ENCODE measurements around the gene C1orf50.
"Not testable (repeated sequence)": the region's sequence is repeated elsewhere in the genome, so short reads cannot be mapped to it uniquely, and the experiment has no call there.

The C1orf50 gene

GRCh38 chr1:42807056-42807668 lies 40.1 kb downstream of the C1orf50 start:
- DNase-seq = no peak

DNA sequence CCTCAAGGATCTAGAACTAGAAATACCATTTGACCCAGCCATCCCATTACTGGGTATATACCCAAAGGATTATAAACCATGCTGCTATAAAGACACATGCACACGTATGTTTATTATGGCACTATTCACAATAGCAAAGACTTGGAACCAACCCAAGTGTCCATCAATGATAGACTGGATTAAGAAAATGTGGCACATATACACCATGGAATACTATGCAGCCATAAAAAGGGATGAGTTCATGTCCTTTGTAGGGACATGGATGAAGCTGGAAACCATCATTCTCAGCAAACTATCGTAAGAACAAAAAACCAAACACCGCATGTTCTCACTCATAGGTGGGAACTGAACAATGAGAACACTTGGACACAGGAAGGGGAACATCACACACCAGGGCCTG lies 47.8 kb downstream of the C1orf50 start:
- DNase-seq = not testable (repeated sequence)

DNA sequence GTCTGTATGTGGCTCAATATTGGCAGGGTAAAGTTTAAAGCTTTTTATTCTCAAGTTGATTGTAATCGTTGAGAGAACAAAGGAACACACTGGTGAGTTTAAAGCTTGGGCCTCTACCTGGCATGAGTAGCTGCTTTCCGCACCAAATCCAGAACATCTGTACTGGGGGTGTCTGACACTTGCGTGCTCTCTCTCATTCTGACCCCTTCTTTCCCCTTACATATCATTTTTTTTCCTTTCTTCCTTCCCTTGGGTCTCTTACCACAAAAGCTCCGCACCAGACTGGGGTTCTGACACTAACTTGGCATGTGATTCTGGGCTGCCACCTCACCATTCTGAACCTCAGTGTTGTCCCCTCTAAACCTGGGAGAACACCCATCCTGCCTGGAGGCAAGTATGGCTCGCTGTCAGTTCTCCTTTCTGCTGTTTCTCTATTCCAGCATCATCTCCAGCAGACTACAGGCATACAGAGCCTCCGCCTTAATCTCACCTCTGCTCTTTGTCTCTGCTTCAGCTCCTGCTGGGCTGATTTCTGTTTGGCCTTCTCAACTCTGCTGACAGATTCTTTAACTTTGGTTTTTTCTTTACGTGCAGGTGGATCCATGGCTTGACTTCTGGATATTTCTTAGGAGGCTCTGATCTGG lies 49.0 kb downstream of the C1orf50 start:
- DNase-seq = peak; percentile 13

GRCh38 chr1:42816585-42817439 lies 49.8 kb downstream of the C1orf50 start, which contains the start of the genes ERMAP and SVBP:
Gene ERMAP, plus strand, starts transcription at chr1:42817122. Its CDS starts 13,327 bp downstream, at chr1:42830449.
Gene SVBP, minus strand, starts transcription at chr1:42817397. Its CDS starts 853 bp downstream, at chr1:42816544.
- DNase-seq = peak; percentile 95

- DNase-seq = no peak
Observed at GRCh38 chr1:42817440-42817767, 50.4 kb downstream of the C1orf50 start.

DNA sequence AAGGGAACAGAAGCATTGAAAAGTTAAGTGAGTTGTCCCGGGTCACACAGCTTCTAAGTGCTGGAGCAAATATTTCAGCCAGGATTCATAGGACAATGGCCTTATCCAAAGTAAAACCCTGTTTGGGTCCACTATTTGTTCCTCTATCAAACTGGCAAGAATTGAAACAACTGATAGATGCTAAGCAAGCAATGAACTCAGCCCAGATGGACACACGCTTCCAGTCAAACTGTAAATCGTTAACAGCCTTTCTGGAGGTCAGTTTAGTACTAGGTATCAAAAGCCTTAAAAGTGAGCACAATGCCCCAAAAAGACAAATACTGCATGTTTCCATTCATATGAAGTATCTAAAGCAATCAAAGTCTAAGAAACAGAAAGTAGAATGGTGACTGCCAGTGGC lies 50.9 kb downstream of the C1orf50 start:
- no peak for DNase-seq

DNA sequence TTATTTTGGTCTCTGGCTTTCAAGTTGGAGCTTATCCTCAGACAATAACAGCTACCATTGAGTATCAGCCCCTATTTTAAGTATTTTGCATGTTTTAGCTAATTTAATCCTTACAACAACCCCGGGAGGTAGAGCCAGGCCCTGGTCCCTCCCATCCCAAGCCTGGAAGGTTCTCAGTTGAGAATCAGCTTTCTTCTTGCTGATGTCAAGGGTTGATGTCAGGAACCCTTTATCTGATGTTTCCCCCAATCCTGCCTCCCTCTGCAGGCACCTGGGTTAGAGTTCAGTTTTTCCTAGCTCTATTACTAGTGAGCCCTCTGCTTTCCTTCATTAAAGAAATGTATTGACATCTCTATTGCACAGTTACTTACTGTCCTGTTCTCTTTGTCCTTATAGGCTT lies 53.8 kb downstream of the C1orf50 start:
- DNase-seq = no peak

DNA sequence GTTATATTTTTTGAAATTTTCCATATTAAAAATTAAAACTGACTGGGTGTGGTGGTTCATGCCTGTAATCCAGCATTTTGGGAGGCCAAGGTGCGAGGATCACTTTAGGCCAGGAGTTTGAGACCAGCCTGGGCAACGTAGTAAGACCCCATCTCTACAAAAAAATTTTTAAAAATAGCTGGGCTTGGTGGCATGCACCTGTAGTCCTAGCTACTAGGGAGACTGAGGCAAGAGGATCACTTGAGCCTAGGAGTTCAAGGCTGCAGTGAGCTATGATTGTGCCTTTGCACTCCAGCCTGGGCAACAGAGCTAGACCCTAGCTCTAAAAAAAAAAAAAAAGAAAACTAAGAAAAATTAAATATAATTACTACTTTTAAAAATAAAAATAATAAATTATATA lies 54.6 kb downstream of the C1orf50 start:
- no peak for DNase-seq

DNA sequence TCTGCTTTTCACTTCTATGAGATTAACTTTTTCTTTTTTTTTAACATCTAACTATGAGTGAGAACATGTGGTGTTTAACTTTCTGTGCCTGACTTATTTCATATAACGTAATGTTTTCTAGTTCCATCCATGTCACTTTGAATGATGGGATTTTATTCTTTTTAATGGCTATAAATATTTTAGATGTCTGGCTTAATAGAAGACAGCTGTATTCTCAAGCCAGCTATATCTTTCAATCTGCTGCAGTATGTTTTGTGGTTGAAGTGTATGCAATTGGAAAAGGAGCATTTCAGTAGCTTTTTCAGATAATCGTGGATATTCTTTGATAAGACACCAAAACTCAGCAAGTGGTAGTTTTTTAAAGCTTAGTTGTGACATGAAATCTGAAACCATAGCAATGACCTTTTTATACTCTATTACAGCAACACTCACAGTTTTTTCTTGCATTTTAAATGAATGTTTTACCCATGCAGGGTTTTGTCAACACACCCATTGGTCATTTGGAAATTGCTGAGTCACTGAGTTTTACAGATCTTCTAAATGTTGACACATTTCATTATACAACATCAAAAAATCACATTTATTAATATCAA lies 55.8 kb downstream of the C1orf50 start:
- DNase-seq = no peak

DNA sequence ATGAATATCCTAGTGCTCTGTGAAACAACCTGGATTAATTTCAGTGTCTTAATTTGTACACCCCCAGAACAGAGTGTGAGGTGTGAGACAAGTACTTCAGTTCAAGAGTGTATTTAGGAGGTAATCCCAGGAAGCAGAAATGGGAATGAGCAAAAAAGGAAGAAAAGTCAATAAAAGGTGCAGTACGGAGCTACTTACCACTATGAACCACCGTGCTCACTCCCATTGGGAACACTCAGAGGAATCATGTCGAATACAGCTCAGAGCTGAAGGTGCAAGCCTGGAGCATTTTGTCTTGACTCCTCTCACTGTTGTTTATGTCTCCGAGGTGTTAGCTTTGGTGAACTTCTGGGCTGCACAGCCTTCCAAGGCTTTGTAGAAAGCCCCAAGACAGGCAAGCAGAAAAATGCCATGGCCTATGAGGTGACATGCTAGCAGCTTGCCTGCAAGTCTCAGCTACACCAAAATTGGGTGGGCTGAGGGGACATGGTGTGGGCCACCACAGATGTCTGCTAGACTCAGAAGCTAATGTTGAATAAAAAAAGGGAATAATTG lies 57.5 kb downstream of the C1orf50 start:
- no peak for DNase-seq

DNA sequence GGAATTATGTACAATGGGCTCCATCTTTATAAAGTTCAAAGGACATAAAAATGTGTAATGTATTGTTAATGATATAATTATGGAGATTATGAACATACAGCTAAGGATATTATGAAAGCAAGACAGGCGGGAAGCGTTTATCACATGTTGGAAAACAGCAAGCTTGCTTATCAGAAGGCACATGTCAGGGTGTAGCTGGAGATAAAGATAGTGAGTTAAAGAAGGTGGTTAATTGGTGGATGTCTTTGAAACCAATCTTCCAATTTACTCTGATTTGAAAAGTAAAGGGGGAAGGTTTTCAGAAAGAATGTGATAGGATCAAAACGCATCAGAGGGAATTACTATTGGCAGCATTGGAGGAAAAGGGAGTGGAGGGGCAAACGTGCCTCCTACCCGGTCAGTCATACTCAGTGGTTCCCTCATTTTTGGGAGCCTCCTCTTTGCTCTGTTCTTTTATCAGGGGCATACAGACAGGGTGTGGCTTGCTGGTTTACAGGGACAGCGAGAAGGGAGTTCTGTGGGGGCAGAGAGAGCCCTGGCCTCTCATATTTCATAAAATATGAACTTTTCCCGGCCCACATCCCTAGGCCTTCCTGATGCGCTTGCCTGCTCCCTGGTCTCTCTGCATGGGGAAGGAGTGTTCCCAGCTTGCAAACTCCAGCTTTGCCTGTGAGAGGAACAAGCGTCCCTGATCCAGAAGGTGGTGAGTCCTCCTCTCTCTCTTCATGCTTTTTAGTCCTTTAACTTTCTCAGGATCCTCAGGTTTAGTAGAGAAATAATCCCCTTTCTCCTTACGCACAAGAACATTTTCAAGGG lies 58.2 kb downstream of the C1orf50 start:
- DNase-seq = no peak

Data from stimulated activated CD4-positive, alpha-beta T cell treated with anti-CD3 and anti-CD28 coated beads, Interleukin-15, amount 100 ng/mL, for 24 hours (primary cell).